ENCODE results near the gene ATP5F1A.
A peak's percentile ranks its signal among the peaks of the same experiment; 100 is the strongest.
"Not testable (repeated sequence)": the region's sequence is repeated elsewhere in the genome, so short reads cannot be mapped to it uniquely, and the experiment has no call there.

The ATP5F1A gene

DNA sequence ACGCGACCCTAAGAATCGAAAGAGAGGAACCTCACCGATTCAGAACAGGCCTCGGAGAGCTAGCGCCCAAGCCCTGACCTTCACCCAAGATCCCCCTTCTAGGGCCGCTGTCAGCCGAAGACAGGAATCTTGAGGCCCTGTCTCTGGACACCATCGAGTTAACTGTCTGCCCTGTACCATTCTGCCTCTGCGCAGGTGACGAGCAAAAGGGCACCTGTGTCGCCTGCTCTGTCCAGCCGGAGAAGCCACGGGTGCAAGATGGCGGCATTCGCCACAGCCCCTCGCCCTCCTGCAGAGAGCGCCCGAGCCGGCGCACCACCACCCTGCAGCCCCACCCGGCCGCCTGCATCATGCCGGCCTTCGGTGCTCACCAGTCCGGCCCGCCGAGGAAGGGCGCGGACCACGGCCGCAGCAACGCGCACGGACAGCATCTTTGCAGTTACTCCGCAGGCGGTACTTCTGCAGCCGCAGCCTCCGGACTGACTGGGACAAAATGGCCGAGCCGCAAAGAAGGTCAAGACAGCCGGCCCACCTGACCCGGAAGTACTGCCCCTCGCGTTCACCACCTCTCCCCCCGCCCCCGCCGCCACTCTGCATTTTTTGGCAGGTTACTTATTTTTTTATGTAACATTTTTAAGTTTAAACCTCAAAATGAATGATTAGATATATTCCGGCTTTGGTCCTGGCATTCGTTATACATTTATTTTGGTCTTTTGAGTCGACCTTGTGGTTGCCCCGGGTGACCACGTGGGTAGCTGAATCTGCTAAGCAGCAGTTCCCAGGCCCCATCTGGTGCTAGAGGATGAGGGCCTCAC is at the start of gene ATP5F1A:
Gene ATP5F1A, minus strand, starts transcription at position 496 of the 815 bp plus-strand sequence. Its CDS starts 65 bp downstream, at position 431.
- TF ChIP-seq, protein P1, sequence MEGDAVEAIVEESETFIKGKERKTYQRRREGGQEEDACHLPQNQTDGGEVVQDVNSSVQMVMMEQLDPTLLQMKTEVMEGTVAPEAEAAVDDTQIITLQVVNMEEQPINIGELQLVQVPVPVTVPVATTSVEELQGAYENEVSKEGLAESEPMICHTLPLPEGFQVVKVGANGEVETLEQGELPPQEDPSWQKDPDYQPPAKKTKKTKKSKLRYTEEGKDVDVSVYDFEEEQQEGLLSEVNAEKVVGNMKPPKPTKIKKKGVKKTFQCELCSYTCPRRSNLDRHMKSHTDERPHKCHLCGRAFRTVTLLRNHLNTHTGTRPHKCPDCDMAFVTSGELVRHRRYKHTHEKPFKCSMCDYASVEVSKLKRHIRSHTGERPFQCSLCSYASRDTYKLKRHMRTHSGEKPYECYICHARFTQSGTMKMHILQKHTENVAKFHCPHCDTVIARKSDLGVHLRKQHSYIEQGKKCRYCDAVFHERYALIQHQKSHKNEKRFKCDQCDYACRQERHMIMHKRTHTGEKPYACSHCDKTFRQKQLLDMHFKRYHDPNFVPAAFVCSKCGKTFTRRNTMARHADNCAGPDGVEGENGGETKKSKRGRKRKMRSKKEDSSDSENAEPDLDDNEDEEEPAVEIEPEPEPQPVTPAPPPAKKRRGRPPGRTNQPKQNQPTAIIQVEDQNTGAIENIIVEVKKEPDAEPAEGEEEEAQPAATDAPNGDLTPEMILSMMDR (IDR thresholded peaks at IDR 0.05; ENCODE audit: borderline replicate concordance, insufficient read depth, low read depth, low read length) = no peak

DNA sequence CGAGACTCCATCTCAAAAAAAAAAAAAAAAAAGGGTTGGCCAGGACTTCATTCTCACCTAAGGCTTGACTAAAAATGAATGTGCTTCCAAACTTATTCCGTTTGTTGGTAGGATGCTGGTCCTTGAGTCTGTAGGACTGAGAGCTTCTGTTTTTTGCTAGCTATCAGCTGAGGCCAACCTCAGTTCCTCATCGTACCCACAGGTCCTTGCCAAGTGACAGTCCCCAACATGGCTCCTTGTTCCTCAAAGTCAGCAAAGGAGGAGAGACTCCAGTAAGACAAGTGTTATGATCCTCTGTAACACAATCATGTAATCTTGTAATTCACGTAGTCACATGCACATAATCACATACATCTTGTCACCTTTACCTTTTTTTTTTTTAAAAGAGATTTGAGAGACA is 43.1 kb upstream of the ATP5F1A start:
- no peak overlapping the region for H3K4me3 ChIP-seq (ENCODE audit: low read depth, low read length)
- TF ChIP-seq, protein P1 (IDR thresholded peaks at IDR 0.05; ENCODE audit: borderline replicate concordance, insufficient read depth, low read depth, low read length) = no peak

More for the DNA sequence above, at the start of gene ATP5F1A:
- peak within 1 kb of the TSS; percentile 82 for H3K4me3 ChIP-seq (ENCODE audit: low read depth, low read length)

DNA sequence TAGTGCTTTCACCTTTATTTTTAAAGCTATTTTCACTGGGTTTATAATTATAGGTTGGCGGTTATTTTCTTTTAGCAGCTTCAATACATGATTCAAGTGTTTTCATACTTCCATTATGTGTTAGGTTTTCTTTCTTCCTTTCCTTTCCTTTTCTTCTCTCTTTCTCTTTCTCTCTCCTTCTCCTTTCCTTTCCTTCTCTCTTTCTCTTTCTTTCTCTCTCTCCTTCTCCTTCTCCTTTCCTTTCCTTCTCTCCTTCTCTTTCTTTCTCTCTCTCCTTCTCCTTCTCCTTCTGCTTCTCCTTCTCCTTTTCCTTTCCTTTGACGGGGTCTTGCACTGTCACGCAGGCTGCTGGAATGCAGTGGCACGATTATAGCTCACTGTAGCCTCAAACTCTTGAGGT is 42.1 kb upstream of the ATP5F1A start:
- no peak overlapping the region for H3K4me3 ChIP-seq (ENCODE audit: low read depth, low read length)
- TF ChIP-seq, protein P1 (IDR thresholded peaks at IDR 0.05; ENCODE audit: borderline replicate concordance, insufficient read depth, low read depth, low read length) = no peak

DNA sequence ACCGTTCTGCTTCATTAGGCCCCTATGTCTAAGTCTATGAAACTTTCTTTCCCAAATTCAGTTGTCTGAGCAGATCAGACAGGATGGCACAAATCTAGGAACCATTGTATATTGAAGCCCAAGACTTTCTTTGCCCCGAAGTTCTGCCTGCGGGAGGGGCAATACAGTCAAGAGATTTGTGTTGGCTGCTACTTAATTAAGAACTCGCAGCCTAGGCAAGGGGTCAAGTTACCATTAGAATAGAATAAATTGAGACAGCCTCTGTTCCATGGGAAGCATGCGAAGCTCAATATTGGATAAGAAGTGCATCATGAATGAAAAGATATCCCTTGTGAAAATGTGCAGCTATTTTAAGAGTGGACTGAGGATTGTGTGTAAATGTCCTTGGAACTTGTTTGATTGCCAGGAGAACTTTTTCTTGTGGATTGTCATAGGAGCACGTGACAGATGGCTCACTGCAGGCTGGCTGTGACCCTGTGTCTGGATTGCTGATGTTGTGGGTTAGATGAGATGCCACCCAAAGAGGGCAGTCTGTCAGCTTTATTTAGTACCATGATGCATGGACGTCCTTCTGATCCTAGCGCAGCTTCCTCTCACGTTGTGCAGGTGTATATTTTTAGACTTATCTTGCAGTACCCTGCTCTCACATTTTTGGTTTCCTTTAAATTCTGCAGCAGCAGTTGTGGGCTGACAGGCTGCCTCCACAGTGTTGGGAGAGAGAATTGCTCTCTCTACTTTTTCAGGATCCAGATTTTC is 37.0 kb upstream of the ATP5F1A start:
- no peak overlapping the region for H3K4me3 ChIP-seq (ENCODE audit: low read depth, low read length)
- TF ChIP-seq, protein P1 (IDR thresholded peaks at IDR 0.05; ENCODE audit: borderline replicate concordance, insufficient read depth, low read depth, low read length) = no peak

DNA sequence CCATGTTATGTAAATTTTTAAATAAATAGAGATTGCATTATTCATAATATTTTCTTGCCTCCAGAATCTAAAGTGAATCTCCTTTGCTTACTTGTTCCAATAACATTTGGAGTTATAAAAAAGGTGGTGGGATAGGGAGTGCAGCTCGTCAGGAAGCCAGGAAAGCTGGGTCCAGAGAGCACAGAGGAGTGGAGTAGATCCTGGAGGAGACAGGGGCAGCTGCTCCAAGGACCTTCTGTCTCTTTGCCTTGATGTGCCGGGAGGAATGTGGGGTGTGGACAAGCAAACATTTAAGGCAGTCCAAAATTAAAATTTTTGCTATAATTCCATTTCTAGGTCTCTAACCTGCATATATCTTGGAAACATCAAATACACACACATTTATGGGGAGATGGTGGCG is 35.4 kb upstream of the ATP5F1A start:
- TF ChIP-seq, protein P1 (IDR thresholded peaks at IDR 0.05; ENCODE audit: borderline replicate concordance, insufficient read depth, low read depth, low read length) = no peak

DNA sequence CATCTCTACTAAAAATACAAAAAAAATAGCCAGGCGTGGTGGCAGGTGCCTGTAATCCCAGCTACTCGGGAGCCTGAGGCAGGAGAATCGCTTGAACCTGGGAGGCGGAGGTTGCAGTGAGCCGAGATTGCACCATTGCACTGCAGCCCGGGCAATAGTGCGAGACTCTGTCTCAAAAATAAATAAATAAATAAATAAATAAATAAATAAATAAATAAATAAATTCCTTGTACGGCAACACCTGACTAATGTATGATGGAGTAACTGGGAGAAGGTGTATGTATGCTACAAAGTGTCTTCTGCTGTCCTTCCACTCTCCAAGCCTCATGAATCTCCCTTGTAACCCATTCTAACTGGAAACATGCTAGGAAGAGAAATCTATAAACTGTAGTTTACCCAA is 32.5 kb upstream of the ATP5F1A start:
- not testable (repeated sequence) for H3K4me3 ChIP-seq (ENCODE audit: low read depth, low read length)

More for the DNA sequence above, 35.4 kb upstream of the ATP5F1A start:
- no peak overlapping the region for H3K4me3 ChIP-seq (ENCODE audit: low read depth, low read length)

DNA sequence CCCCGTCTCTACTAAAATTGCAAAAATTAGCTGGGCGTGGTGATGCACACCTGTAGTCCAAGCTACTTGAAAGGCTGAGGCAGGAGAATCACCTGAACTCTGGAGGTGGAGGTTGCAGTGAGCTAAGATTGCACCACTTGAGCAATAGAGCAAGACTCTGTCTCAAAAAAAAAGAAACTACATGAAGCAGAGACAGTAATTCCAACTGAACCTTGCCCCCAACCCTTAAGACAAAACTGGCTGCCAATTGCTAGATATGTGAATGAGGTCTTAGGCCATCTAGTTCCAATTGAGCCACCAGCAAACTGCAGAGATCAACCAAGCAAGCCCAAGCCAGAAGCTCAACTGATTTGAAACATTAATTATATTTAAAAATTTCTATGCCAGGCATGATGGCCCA is 32.0 kb upstream of the ATP5F1A start:
- H3K4me3 ChIP-seq (ENCODE audit: low read depth, low read length) = no peak overlapping the region

DNA sequence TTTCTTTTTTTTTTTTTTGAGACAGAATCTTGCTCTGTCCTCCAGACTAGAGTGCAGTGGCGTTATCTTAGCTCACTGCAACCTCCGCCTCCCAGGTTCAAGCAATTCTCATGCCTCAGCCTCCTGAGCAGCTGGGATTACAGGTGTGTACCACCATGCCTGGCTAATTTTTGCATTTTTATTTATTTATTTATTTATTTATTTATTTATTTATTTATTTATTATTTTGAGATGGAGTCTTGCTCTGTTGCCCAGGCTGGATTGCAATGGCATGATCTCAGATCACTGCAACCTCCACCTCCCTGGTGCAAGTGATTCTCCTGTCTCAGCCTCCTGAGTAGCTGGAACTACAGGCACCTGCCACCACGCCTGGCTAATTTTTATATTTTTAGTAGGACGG is 28.5 kb upstream of the ATP5F1A start:
- not testable (repeated sequence) for H3K4me3 ChIP-seq (ENCODE audit: low read depth, low read length)

More for the DNA sequence above, 32.0 kb upstream of the ATP5F1A start:
- TF ChIP-seq, protein P1 (IDR thresholded peaks at IDR 0.05; ENCODE audit: borderline replicate concordance, insufficient read depth, low read depth, low read length) = no peak
